NCI-H2029 (cell line): Measurements from ENCODE around the gene LONP1.
"Not testable (repeated sequence)": the region's sequence is repeated elsewhere in the genome, so short reads cannot be mapped to it uniquely, and the experiment has no call there.

Experiments
- DNase-seq: peaks from one replicate; lab custom pipeline; 2025; lab: John Stamatoyannopoulos, UW

LONP1 gene

GRCh38 chr19:5693195-5694166, 26.5 kb downstream of the LONP1 start:
- DNase-seq: no peak

GRCh38 chr19:5692723-5693194, 27.2 kb downstream of the LONP1 start:
- DNase-seq: no peak

- no peak for DNase-seq
These were observed 27.9 kb downstream of the LONP1 start for GRCh38 chr19:5691822-5692722.

- peak; percentile 60 for DNase-seq
These were observed 28.8 kb downstream of the LONP1 start for GRCh38 chr19:5690955-5691821.

- peak; percentile 95 for DNase-seq
These were observed 29.6 kb downstream of the LONP1 start, which contains the start of gene RPL36 for GRCh38 chr19:5690125-5690954. TSS of gene RPL36 (plus strand) at chr19:5690295. CDS start at chr19:5690508, 213 bp downstream.

- not testable (repeated sequence) for DNase-seq
These were observed 31.6 kb downstream of the LONP1 start for GRCh38 chr19:5688262-5688881.

- DNase-seq: no peak
These were observed 32.4 kb downstream of the LONP1 start for GRCh38 chr19:5687360-5688198.

GRCh38 chr19:5686647-5687359, 33.1 kb downstream of the LONP1 start:
- DNase-seq: peak; percentile 93

- DNase-seq: no peak
These were observed 33.7 kb downstream of the LONP1 start for GRCh38 chr19:5686326-5686646.

- no peak for DNase-seq
These were observed 35.1 kb downstream of the LONP1 start for GRCh38 chr19:5684694-5685430.

- no peak for DNase-seq
These were observed 36.6 kb downstream of the LONP1 start for GRCh38 chr19:5683177-5683886.

- DNase-seq: no peak
These were observed 37.9 kb downstream of the LONP1 start for GRCh38 chr19:5682107-5682482.

- no peak for DNase-seq
These were observed 38.4 kb downstream of the LONP1 start for GRCh38 chr19:5681391-5682106.

GRCh38 chr19:5680437-5681368, 39.2 kb downstream of the LONP1 start, which contains the start of the genes HSD11B1L and MICOS13:
TSS of gene HSD11B1L (plus strand) at chr19:5681027. CDS start at chr19:5684833, 3,806 bp downstream.
TSS of gene MICOS13 (minus strand) at chr19:5680516. CDS start at chr19:5680486, 30 bp downstream.
- DNase-seq: peak; percentile 98

GRCh38 chr19:5680084-5680436, 39.9 kb downstream of the LONP1 start:
- no peak for DNase-seq
